Measurements from ENCODE around the gene MST1. TPM values are rescaled to one million over a fixed set of nuclear protein-coding genes. Genes with fewer than 3 reads are reported as not detected.

Gene MST1
- total RNA-seq, 2 experiments from 2014 or later, result 12.5 to 24.2 TPM

DNA sequence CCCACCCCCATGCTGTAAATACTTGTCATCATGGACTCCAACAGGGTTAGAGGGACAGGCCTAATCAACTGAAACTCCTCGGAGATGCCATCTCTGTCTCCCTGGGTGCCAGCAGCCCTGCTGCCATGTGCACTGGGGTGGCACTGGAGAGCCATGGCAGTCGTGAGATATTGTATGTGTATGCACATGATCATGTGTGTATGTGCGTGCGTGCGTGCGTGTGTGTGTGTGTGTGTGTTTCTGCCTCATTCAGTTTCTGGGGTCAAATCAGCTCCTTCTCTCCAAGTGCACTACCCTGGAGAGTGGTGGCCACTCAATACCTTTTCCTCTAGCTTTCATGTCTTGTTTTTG, 18.4 kb downstream of the MST1 start:
- TF ChIP-seq EZH2phosphoT487 (IDR thresholded peaks at IDR 0.05; ENCODE audit: borderline replicate concordance, low read depth, low read length), result no peak
- TF ChIP-seq, protein P1, sequence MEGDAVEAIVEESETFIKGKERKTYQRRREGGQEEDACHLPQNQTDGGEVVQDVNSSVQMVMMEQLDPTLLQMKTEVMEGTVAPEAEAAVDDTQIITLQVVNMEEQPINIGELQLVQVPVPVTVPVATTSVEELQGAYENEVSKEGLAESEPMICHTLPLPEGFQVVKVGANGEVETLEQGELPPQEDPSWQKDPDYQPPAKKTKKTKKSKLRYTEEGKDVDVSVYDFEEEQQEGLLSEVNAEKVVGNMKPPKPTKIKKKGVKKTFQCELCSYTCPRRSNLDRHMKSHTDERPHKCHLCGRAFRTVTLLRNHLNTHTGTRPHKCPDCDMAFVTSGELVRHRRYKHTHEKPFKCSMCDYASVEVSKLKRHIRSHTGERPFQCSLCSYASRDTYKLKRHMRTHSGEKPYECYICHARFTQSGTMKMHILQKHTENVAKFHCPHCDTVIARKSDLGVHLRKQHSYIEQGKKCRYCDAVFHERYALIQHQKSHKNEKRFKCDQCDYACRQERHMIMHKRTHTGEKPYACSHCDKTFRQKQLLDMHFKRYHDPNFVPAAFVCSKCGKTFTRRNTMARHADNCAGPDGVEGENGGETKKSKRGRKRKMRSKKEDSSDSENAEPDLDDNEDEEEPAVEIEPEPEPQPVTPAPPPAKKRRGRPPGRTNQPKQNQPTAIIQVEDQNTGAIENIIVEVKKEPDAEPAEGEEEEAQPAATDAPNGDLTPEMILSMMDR (conservative IDR thresholded peaks at IDR 0.05; ENCODE audit: low read length), result no peak
- no peaks in the 10 kb centered on the region for H3K9me3 ChIP-seq (ENCODE audit: low read length)
- no peak overlapping the region for H3K4me3 ChIP-seq (ENCODE audit: low read depth, low read length, poor library complexity, severe bottlenecking)
- no peak overlapping the region for H3K27ac ChIP-seq (ENCODE audit: low read depth, low read length, poor library complexity, severe bottlenecking)
- intact Hi-C loops (cut with micrococcal nuclease; ENCODE audit: unreplicated experiment), result loop anchor here (1.0 to 5.0 kb wide), 3 partner anchors 132 to 579 kb away; partner anchors contain the start of genes QRICH1 and USP4
- peaks cover 17% of the 10 kb centered on the region for H3K4me1 ChIP-seq (ENCODE audit: insufficient read depth, low read length, poor library complexity, severe bottlenecking)
- CTCF ChIA-PET (ENCODE audit: unreplicated experiment), result interaction anchor here (1.6 kb wide), 2 partner anchors 131 to 133 kb away, joined by 5 to 6 read pairs; no protein-coding TSS in a partner anchor
- no peak for DNase-seq (ENCODE audit: low spot score)
- H2AFZ ChIP-seq (ENCODE audit: low read length), result no peak overlapping the region
- peaks cover 3% of the 10 kb centered on the region; the same call in 1 of the 2 replicates for H3K36me3 ChIP-seq (ENCODE audit: insufficient read depth, low read length)
- no peak overlapping the region for H3K4me2 ChIP-seq (ENCODE audit: low read length)
- BruUV-seq (replicated peaks), result no TSS peak
- no peaks in the 10 kb centered on the region for H3K9me2 ChIP-seq (ENCODE audit: insufficient read depth, low read length)
- H4K20me1 ChIP-seq (ENCODE audit: insufficient read depth, low read length), result no peaks in the 10 kb centered on the region
- POLR2A ChIA-PET, result interaction anchor here (2.8 kb wide), 1 partner anchor 131 kb away, joined by 18 read pairs; no protein-coding TSS in a partner anchor
- peaks cover 8% of the 10 kb centered on the region; the same call in 1 of the 2 replicates for H3K79me2 ChIP-seq (ENCODE audit: insufficient read depth, low read depth, low read length)

DNA sequence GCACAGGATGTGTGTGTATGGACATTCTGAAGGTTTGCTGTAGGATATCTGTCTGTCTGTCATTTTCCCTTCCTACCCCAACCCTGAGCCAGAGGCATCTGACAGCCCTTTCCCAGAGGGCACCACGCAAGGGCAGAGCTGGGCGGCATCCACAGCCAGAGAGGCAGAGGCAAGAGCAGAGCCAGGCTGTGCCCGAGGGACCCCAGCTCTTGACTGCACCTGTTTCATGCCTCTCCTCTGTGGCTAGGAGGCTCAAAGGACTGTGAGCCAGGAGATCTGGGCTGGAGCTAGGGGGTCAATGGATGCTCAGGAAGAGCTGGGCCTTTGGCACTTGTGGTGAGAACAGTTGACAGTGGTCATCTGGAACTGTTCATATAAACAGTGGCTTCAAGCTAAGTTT, 19.9 kb downstream of the MST1 start:
- Histone ChIP-seq H3K79me2 (ENCODE audit: insufficient read depth, low read depth, low read length) (0 out of 2 replicates have a peak, but pooled peaks cover 8% of the 10 kb centered on the region), H4K20me1 (ENCODE audit: insufficient read depth, low read length) (no peaks in the 10 kb centered on the region), H3K9me3 (ENCODE audit: low read length) (no peaks in the 10 kb centered on the region), H3K9me2 (ENCODE audit: insufficient read depth, low read length) (no peaks in the 10 kb centered on the region), H3K36me3 (ENCODE audit: insufficient read depth, low read length) (no peaks in the 10 kb centered on the region), H3K4me2 (ENCODE audit: low read length) (no peak overlapping the region), H3K4me1 (ENCODE audit: insufficient read depth, low read length, poor library complexity, severe bottlenecking) (peaks cover 7% of the 10 kb centered on the region), H3K4me3 (ENCODE audit: low read depth, low read length, poor library complexity, severe bottlenecking) (no peak overlapping the region), H3K27ac (ENCODE audit: low read depth, low read length, poor library complexity, severe bottlenecking) (no peak overlapping the region), H2AFZ (ENCODE audit: low read length) (no peak overlapping the region)
- intact Hi-C loops (cut with micrococcal nuclease; ENCODE audit: unreplicated experiment), result no loop called here
- BruUV-seq (replicated peaks), result no TSS peak
- no peak for TF ChIP-seq EZH2phosphoT487 (IDR thresholded peaks at IDR 0.05; ENCODE audit: borderline replicate concordance, low read depth, low read length)
- TF ChIP-seq, protein P1 (conservative IDR thresholded peaks at IDR 0.05; ENCODE audit: low read length), result no peak
- DNase-seq (ENCODE audit: low spot score), result no peak
- CTCF ChIA-PET (ENCODE audit: unreplicated experiment), result interaction anchor here (1.4 kb wide), 1 partner anchor 130 kb away, joined by 5 read pairs; no protein-coding TSS in a partner anchor
- POLR2A ChIA-PET, result interaction anchor here (1.3 kb wide), 1 partner anchor 129 kb away, joined by 3 read pairs; no protein-coding TSS in a partner anchor

DNA sequence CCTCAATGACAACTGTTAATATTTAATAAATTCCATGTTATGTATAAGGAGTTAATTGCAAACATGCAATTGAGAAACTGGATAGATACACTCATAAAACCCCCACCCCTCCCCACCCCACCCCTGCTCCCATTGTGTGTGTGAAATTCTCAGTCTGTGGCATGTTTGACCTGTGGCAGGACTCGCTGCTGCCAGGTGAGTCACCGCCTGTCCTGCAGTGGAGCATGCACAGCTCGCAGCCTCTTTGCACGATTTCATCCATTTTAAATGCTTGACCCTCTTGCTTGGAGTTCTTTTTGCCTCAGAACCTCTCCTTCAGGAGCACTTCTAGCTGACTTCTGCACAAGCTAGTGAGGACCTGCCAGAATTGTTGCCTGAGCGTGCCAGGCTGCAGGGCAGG, 20.4 kb downstream of the MST1 start:
- Histone ChIP-seq H3K4me2 (ENCODE audit: low read length) (no peak overlapping the region), H2AFZ (ENCODE audit: low read length) (no peak overlapping the region), H3K36me3 (ENCODE audit: insufficient read depth, low read length) (no peaks in the 10 kb centered on the region), H3K4me1 (ENCODE audit: insufficient read depth, low read length, poor library complexity, severe bottlenecking) (peaks cover 7% of the 10 kb centered on the region), H3K9me3 (ENCODE audit: low read length) (no peaks in the 10 kb centered on the region), H4K20me1 (ENCODE audit: insufficient read depth, low read length) (no peaks in the 10 kb centered on the region), H3K4me3 (ENCODE audit: low read depth, low read length, poor library complexity, severe bottlenecking) (no peak overlapping the region), H3K27ac (ENCODE audit: low read depth, low read length, poor library complexity, severe bottlenecking) (no peak overlapping the region), H3K9me2 (ENCODE audit: insufficient read depth, low read length) (no peaks in the 10 kb centered on the region), H3K79me2 (ENCODE audit: insufficient read depth, low read depth, low read length) (0 out of 2 replicates have a peak, but pooled peaks cover 8% of the 10 kb centered on the region)
- ChIA-PET POLR2A (interaction anchor here (1.3 kb wide), 1 partner anchor 128 kb away, joined by 3 read pairs; no protein-coding TSS in a partner anchor), CTCF (ENCODE audit: unreplicated experiment) (interaction anchor here (1.4 kb wide), 1 partner anchor 129 kb away, joined by 5 read pairs; no protein-coding TSS in a partner anchor)
- TF ChIP-seq, protein P1 (conservative IDR thresholded peaks at IDR 0.05; ENCODE audit: low read length), result no peak
- TF ChIP-seq EZH2phosphoT487 (IDR thresholded peaks at IDR 0.05; ENCODE audit: borderline replicate concordance, low read depth, low read length), result no peak
- no peak for DNase-seq (ENCODE audit: low spot score)
- BruUV-seq (replicated peaks), result no TSS peak
- intact Hi-C loops (cut with micrococcal nuclease; ENCODE audit: unreplicated experiment), result no loop called here

All from OCI-LY7 (cell line).